Measurements from ENCODE around the gene PRDM16. TPM values are rescaled to one million over a fixed set of nuclear protein-coding genes. Genes with fewer than 3 reads are reported as not detected.

PRDM16 gene
- total and polyA plus RNA-seq, 2 of the 13 experiments (the other 11 are each of a cell fraction or from before 2014, with no cell fraction given), result 0.15 to 0.81 TPM

- no peak for TF ChIP-seq ZNF34 (CRISPR knock-in tag; IDR thresholded peaks at IDR 0.05; ENCODE audit: borderline replicate concordance)
- no peak for TF ChIP-seq ZBTB39 (CRISPR knock-in tag; IDR thresholded peaks at IDR 0.05)
These were observed 148.2 kb downstream of the PRDM16 start (continued) for GRCh38 chr1:3217181-3217641.

DNA sequence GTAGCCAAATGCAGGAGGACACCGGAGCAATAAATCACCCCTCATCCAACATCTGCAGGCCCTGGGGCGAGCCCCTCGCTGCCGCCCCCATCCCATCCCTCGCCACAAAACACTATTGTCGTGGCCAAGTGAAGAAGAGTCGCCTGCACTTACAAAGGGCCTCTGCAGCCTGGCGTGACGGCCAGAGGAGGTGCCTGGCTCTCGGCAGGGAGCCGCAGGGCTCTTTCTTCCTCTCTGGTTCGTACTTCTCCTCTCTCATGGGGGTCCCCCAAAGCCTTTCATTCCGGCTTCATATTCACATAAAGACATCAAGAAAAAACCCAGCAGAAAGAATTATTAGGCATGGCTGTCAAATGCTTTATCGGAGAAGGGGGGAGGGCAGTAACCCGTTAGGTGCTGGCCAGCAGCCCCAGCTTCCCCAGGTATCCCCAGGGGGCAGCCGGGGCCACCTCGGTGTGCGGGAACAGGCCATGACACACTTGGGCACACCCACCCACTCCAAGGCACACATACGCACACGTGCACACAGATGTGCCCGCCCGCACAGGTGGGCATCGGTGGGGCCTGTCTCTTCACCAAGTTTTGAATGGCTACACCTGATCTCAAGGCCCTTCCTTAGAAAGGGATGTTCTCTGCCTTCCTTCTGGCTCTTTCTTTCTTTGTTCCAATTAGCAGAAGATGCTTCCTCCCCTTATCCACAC lies 149.1 kb downstream of the PRDM16 start:
- intact Hi-C loops (cut with micrococcal nuclease; ENCODE audit: unreplicated experiment), result loop anchor here (2.0 to 5.0 kb wide), 2 partner anchors 34 to 75 kb away; no protein-coding TSS in a partner anchor

More for the DNA sequence above, 149.1 kb downstream of the PRDM16 start:
- POLR2A ChIA-PET, result interaction anchor here (1.2 to 1.9 kb wide), 3 partner anchors 11 to 102 kb away, joined by 4 to 7 read pairs (median 6); no protein-coding TSS in a partner anchor
- Histone ChIP-seq H3K27ac (ENCODE audit: extremely low read length, insufficient read depth, low read length) (no peak overlapping the region), H3K27me3 (ENCODE audit: control insufficient read depth in 1 of 2, insufficient read depth in 2 of 2, low read length in 2 of 2) (peaks cover 0 to 2% of the 10 kb centered on the region in 2 experiments; a peak in 1 of 5 replicates), H3K9ac (ENCODE audit: insufficient read depth, low read depth, low read length) (no peak overlapping the region; the same call in 1 of the 2 replicates), H3K4me1 (ENCODE audit: insufficient read depth, low read length) (peaks cover 52% of the 10 kb centered on the region), H3K4me3 (replicated peaks in 1 of 3; ENCODE audit: insufficient read depth in 1 of 3, low read depth in 2 of 3, low read length in 3 of 3) (no peak overlapping the region), H3K9me3 (ENCODE audit: low read length) (no peaks in the 10 kb centered on the region), H3K4me2 (ENCODE audit: low read depth, low read length) (peak overlapping the region; percentile 72; the same call in 1 of the 2 replicates), H3K79me2 (ENCODE audit: insufficient read depth, low read length) (no peaks in the 10 kb centered on the region), H4K20me1 (ENCODE audit: insufficient read depth, low read length) (no peaks in the 10 kb centered on the region), H2AFZ (ENCODE audit: low read length) (no peak overlapping the region), H3K36me3 (replicated peaks in 1 of 2; ENCODE audit: control insufficient read depth in 1 of 2, insufficient read depth in 2 of 2, low read length in 2 of 2) (no peaks in the 10 kb centered on the region)
- in situ Hi-C loops (cut with HindIII; ENCODE audit: extremely low pct_ligation_motif_present, low pct_unique_long_range_greater_than_20kb), result no loop called here
- BruUV-seq (replicated peaks), result no TSS peak
- DNase-seq (ENCODE audit: low spot score) (no peak), FAIRE-seq (no peak), ATAC-seq (no peak)
- WGBS (ENCODE audit: low lambda C conversion rate), result 92% methylated on average over 14 of the region's 23 CpGs
- CTCF ChIA-PET (ENCODE audit: low intra/inter-chr PET ratio, low total read pairs), result no interaction called here
- TF ChIP-seq HMG20B (CRISPR knock-in tag; conservative IDR thresholded peaks at IDR 0.05) (no peak), PRPF4 (IDR thresholded peaks at IDR 0.05; ENCODE audit: low read depth, low read length, poor library complexity, severe bottlenecking) (no peak), HNF4A (CRISPR knock-in tag; IDR thresholded peaks at IDR 0.05) (no peak), ZFP41 (CRISPR knock-in tag; IDR thresholded peaks at IDR 0.05; ENCODE audit: borderline replicate concordance) (no peak), ZNF232 (CRISPR knock-in tag; IDR thresholded peaks at IDR 0.05; ENCODE audit: borderline replicate concordance) (no peak), PITX1 (CRISPR knock-in tag; IDR thresholded peaks at IDR 0.05) (no peak), ZNF235 (CRISPR knock-in tag; IDR thresholded peaks at IDR 0.05; ENCODE audit: borderline replicate concordance) (no peak), TSC22D2 (CRISPR knock-in tag; IDR thresholded peaks at IDR 0.05; ENCODE audit: borderline replicate concordance) (no peak), ZNF496 (CRISPR knock-in tag; IDR thresholded peaks at IDR 0.05; ENCODE audit: insufficient replicate concordance) (no peak), ZNF143 (CRISPR knock-in tag; IDR thresholded peaks at IDR 0.05) (no peak), BRCA1 (CRISPR knock-in tag; IDR thresholded peaks at IDR 0.05) (no peak), CSRNP2 (CRISPR knock-in tag; conservative IDR thresholded peaks at IDR 0.05; ENCODE audit: low read depth) (no peak), ATF7 (IDR thresholded peaks at IDR 0.05) (no peak), ATF7 (CRISPR knock-in tag; IDR thresholded peaks at IDR 0.05) (no peak)
